ENCODE results near the gene HEXD. TPM values are rescaled to one million over a fixed set of nuclear protein-coding genes. Genes with fewer than 3 reads are reported as not detected.
A peak's percentile ranks its signal among the peaks of the same experiment; 100 is the strongest.
"Not testable (repeated sequence)": the region's sequence is repeated elsewhere in the genome, so short reads cannot be mapped to it uniquely, and the experiment has no call there.

The HEXD gene
- total RNA-seq, 6 donors from 2014 or later, result 33.7 to 250 (median 43.4) TPM

GRCh38 chr17:82458179-82458884 lies 40.2 kb downstream of the HEXD start, which contains the start of gene NARF:
Gene NARF, plus strand, starts transcription at chr17:82458741. Its CDS starts 63 bp downstream, at chr17:82458804.
- ATAC-seq (ENCODE audit: low FRiP score in 2 of 2), result peak; percentile 99 to 100

GRCh38 chr17:82458885-82459424 lies 40.8 kb downstream of the HEXD start:
- WGBS, 2 donors, result 0% methylated on average over 22 to 23 of the region's 62 CpGs
- peak overlapping the region; percentile 55 to 99 (median 88) for H3K4me3 ChIP-seq
- H3K4me1 ChIP-seq, result peaks cover 26 to 38% (median 32%) of the 10 kb centered on the region in 4 donors
- TF ChIP-seq, protein P1, sequence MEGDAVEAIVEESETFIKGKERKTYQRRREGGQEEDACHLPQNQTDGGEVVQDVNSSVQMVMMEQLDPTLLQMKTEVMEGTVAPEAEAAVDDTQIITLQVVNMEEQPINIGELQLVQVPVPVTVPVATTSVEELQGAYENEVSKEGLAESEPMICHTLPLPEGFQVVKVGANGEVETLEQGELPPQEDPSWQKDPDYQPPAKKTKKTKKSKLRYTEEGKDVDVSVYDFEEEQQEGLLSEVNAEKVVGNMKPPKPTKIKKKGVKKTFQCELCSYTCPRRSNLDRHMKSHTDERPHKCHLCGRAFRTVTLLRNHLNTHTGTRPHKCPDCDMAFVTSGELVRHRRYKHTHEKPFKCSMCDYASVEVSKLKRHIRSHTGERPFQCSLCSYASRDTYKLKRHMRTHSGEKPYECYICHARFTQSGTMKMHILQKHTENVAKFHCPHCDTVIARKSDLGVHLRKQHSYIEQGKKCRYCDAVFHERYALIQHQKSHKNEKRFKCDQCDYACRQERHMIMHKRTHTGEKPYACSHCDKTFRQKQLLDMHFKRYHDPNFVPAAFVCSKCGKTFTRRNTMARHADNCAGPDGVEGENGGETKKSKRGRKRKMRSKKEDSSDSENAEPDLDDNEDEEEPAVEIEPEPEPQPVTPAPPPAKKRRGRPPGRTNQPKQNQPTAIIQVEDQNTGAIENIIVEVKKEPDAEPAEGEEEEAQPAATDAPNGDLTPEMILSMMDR (IDR thresholded peaks at IDR 0.05), result peak in 1 of 6 experiments; percentile 3
- TF ChIP-seq POLR2AphosphoS5 (IDR thresholded peaks at IDR 0.05), result no peak
- ATAC-seq (ENCODE audit: low FRiP score in 2 of 2), result peak in 1 of 2 donors; percentile 4
- H3K36me3 ChIP-seq, result peaks cover 7 to 40% (median 35%) of the 10 kb centered on the region in 4 donors
- H3K27ac ChIP-seq, result peak overlapping the region; percentile 100
- H3K27me3 ChIP-seq, result no peaks in the 10 kb centered on the region
- peak in 1 of 2 donors; percentile 51 for DNase-seq
- H3K9me3 ChIP-seq, result no peaks in the 10 kb centered on the region

More at GRCh38 chr17:82458179-82458884, 40.2 kb downstream of the HEXD start, which contains the start of gene NARF:
- peaks cover 26 to 38% (median 34%) of the 10 kb centered on the region in 4 donors for H3K4me1 ChIP-seq
- DNase-seq, result peak; percentile 98 to 99
- H3K9me3 ChIP-seq, result no peaks in the 10 kb centered on the region
- peaks cover 6 to 34% (median 29%) of the 10 kb centered on the region in 4 donors for H3K36me3 ChIP-seq
- H3K27ac ChIP-seq, result peak within 1 kb of the TSS; percentile 100
- H3K4me3 ChIP-seq, result peak within 1 kb of the TSS; percentile 78 to 99 (median 90)
- 0 to 1% methylated on average over 4 to 25 of the region's 85 CpGs for WGBS, 2 donors
- TF ChIP-seq POLR2A (IDR thresholded peaks at IDR 0.05) (peak; percentile 89 to 100 (median 98)), POLR2AphosphoS5 (IDR thresholded peaks at IDR 0.05) (peak; percentile 95 to 99), EP300 (IDR thresholded peaks at IDR 0.05) (no peak)
- TF ChIP-seq, protein P1 (IDR thresholded peaks at IDR 0.05), result peak in 1 of 6 experiments; percentile 2
- no peaks in the 10 kb centered on the region for H3K27me3 ChIP-seq

- WGBS, 2 donors, result 93 to 95% methylated on average over 9 of the region's 9 CpGs
- DNase-seq; H3K27me3 ChIP-seq; H3K4me3 ChIP-seq; ATAC-seq (ENCODE audit: low FRiP score in 2 of 2); H3K9me3 ChIP-seq: not testable (repeated sequence)
- Histone ChIP-seq H3K27ac (peak overlapping the region in 1 of 4 donors; percentile 100), H3K4me1 (peaks cover 26 to 38% (median 32%) of the 10 kb centered on the region in 4 donors), H3K36me3 (peaks cover 12 to 50% (median 45%) of the 10 kb centered on the region in 4 donors)
Observed at GRCh38 chr17:82459936-82460335, 41.8 kb downstream of the HEXD start.

DNA sequence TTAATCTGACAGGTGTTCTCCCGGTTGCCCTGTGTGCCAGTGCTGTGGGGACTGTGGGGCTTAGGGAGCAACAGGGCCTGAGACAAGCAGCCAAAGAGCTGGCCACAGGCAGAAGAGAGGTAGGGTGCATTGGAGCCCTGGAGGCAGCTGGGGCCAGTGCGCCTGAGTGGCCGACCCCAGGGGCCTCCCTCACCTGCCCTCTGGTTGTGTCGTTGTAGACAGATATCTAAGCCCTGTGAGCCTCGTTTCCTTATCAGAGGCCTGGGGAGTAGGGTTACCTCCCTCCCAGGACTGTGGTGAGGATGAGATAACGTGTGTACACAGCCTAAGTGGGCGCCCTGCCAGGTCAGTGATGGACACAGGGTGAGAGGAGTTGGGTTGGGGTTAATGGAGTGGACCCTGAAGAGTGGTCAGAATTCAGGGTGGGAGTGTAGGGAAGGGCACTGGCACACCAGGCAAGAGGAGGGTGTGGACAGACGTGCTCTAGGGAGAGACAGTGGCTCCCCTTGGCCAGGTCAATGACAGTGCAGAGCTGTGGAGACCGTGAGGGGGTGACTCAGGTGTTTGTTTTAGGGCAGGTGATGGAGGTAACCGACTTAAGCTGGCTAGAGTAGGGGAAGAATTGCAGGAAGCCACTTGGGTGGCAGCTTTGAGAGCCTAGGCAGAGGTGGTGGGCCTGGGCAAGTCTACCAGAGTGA lies 43.8 kb downstream of the HEXD start:
- no peaks in the 10 kb centered on the region for H3K9me3 ChIP-seq
- H3K4me3 ChIP-seq, result no peak overlapping the region
- ATAC-seq (ENCODE audit: low FRiP score in 2 of 2), result no peak
- H3K27me3 ChIP-seq, result no peaks in the 10 kb centered on the region
- 67 to 78% methylated on average over 8 to 10 of the region's 10 CpGs for WGBS, 2 donors
- H3K4me1 ChIP-seq, result peaks cover 18 to 31% (median 27%) of the 10 kb centered on the region in 4 donors
- peak overlapping the region in 2 of 4 donors; percentile 0 to 1 for H3K27ac ChIP-seq
- DNase-seq, result peak in 1 of 2 donors; percentile 48
- peaks cover 17 to 70% (median 63%) of the 10 kb centered on the region in 4 donors for H3K36me3 ChIP-seq
- TF ChIP-seq POLR2AphosphoS5 (IDR thresholded peaks at IDR 0.05) (no peak), POLR2A (IDR thresholded peaks at IDR 0.05) (no peak), EP300 (IDR thresholded peaks at IDR 0.05) (no peak)
- TF ChIP-seq, protein P1 (IDR thresholded peaks at IDR 0.05), result no peak

DNA sequence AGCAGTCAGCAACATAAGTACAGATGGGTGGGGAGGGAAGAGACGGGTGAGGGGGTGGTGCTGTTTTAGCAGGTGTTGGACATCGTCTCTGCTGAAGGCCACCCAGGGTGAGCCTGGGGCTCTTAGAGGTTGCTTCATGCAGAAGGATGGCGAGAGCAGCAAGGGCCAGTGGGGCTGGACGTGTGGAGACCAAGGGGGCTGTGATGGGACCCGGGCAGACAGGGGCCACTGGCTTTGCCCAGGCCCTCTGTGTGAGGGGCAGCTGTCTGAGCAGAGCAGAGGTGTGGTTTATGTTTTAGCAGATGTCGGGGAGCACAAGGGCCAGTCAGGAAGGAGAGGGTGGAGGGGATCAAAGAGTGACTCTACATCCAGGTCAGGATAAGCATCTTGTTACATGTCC lies 45.2 kb downstream of the HEXD start:
- peaks cover 10 to 22% (median 18%) of the 10 kb centered on the region in 4 donors for H3K4me1 ChIP-seq
- WGBS, 2 donors, result 63 to 86% methylated on average over 6 of the region's 6 CpGs
- H3K36me3 ChIP-seq, result peaks cover 17 to 84% (median 76%) of the 10 kb centered on the region in 4 donors
- H3K9me3 ChIP-seq, result no peaks in the 10 kb centered on the region
- H3K27ac ChIP-seq, result no peak overlapping the region
- no peaks in the 10 kb centered on the region for H3K27me3 ChIP-seq
- ATAC-seq (ENCODE audit: low FRiP score in 2 of 2) (no peak), DNase-seq (no peak)
- no peak for TF ChIP-seq EP300 (IDR thresholded peaks at IDR 0.05)
- no peak for TF ChIP-seq POLR2AphosphoS5 (IDR thresholded peaks at IDR 0.05)
- TF ChIP-seq, protein P1 (IDR thresholded peaks at IDR 0.05), result no peak
- TF ChIP-seq POLR2A (IDR thresholded peaks at IDR 0.05), result no peak
- no peak overlapping the region for H3K4me3 ChIP-seq

Measured in upper lobe of left lung (tissue), 6 donors.